ENCODE results near the gene C19orf53.

Gene C19orf53

GRCh38 chr19:13826652-13827235 is 52.5 kb downstream of the C19orf53 start:
- DNase-seq (ENCODE audit: low spot score), result no peak

- DNase-seq (ENCODE audit: low spot score), result no peak
Observed at GRCh38 chr19:13827656-13828055, 53.4 kb downstream of the C19orf53 start.

Data from kidney capillary endothelial cell (primary cell).